Skeletal muscle satellite cell (primary cell): ENCODE data around the gene SPATA6. TPM values are rescaled to one million over a fixed set of nuclear protein-coding genes. Genes with fewer than 3 reads are reported as not detected.

Experiments used
- H3K27me3 ChIP-seq: 2 replicates; pipeline ENCODE4 v1.7.0; 2013; ENCODE audit warnings: low read length; ENCODE audit not compliant: control insufficient read depth, insufficient read depth
- H3K36me3 ChIP-seq: 2 replicates; pipeline ENCODE4 v1.7.0; 2013; ENCODE audit warnings: mild to moderate bottlenecking, control low read depth, low read length; ENCODE audit not compliant: insufficient read depth
- H3K4me1 ChIP-seq: 2 replicates; pipeline ENCODE4 v1.7.0; 2013; ENCODE audit warnings: low read length; ENCODE audit not compliant: control insufficient read depth, insufficient read depth
- H3K4me2 ChIP-seq: 2 replicates; pipeline ENCODE4 v1.7.0; 2013; ENCODE audit warnings: mild to moderate bottlenecking, low read length
- H3K4me3 ChIP-seq: 2 replicates; pipeline ENCODE4 v1.7.0; 2013; ENCODE audit warnings: low read length
- H3K9ac ChIP-seq: 2 replicates; pipeline ENCODE4 v1.7.0; 2013; ENCODE audit warnings: mild to moderate bottlenecking, low read depth, low read length, moderate library complexity
- H3K9me3 ChIP-seq: replicated peaks from 2 replicates; pipeline ENCODE4 v1.7.0; 2013; ENCODE audit warnings: mild to moderate bottlenecking, control low read depth, low read length
- small RNA-seq: library from RNA; depleted of rRNA; stranded (forward); fragments of <200 nt; gene quantifications from one replicate; pipeline ENCODE3, GENCODE V24; 2012

SPATA6 gene

DNA sequence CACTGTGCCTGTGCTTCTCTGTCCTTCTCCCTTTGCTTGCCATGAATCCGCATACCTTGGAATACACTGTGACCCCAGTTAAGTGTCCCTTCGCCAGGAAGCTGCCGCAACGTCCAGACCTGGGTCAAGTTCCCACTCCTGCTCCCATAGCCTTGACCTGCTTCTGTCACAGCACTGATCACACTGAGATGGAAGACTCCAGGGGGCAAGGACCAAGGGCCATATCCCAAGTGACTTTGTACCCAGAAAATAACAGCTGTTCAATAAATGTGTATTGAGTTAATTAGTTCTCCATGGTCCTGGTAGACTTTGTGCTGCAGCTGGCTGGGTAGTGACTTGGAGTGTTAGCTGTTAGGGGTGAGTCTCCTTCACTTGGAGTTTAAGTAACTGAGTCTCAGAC, 223.6 kb downstream of the SPATA6 start:
- no peak overlapping the region for H3K4me3 ChIP-seq
- no peaks in the 10 kb centered on the region for H3K4me1 ChIP-seq
- H3K27me3 ChIP-seq: no peaks in the 10 kb centered on the region
- H3K9me3 ChIP-seq: no peaks in the 10 kb centered on the region
- no peak overlapping the region for H3K9ac ChIP-seq
- no peak overlapping the region for H3K4me2 ChIP-seq
- no peaks in the 10 kb centered on the region for H3K36me3 ChIP-seq

DNA sequence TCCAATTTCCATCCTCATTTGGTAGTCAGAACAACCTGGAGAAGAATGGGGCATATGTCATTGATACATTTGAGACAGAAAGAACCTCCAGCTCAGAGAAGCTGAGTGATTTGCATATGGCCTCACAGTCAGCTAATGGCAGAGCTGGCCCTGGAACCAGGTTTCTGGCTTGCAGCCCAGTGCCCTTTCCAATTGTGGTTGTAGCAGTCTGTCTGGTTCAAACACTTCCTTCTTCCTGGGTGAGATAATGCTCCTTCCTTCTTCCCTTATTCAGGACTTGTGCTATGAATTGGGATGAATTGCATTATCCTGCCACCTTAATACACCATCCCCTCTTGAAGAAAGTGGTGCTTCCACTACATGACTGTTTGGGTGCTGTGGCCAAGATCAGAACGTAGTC, 225.3 kb downstream of the SPATA6 start:
- H3K4me1 ChIP-seq: no peaks in the 10 kb centered on the region
- no peak overlapping the region for H3K9ac ChIP-seq
- no peaks in the 10 kb centered on the region for H3K27me3 ChIP-seq
- no peak overlapping the region for H3K4me3 ChIP-seq
- H3K9me3 ChIP-seq: no peaks in the 10 kb centered on the region
- no peak overlapping the region for H3K4me2 ChIP-seq
- H3K36me3 ChIP-seq: no peaks in the 10 kb centered on the region

Small RNA genes lying within 50 kb of the gene (small RNA-seq; reads per million reads assigned to genes)
- gene RNU4-61P: not detected
- gene RNU6-723P: not detected
